GM18526 (cell line): Measurements from ENCODE around the gene UBR2.

Experiments used
- POLR2A ChIP-seq: IDR thresholded peaks from 3 replicates; pipeline ENCODE4 v1.6.1; 2011; ENCODE audit not compliant: insufficient read length; ENCODE audit errors: extremely low read depth

UBR2 gene

DNA sequence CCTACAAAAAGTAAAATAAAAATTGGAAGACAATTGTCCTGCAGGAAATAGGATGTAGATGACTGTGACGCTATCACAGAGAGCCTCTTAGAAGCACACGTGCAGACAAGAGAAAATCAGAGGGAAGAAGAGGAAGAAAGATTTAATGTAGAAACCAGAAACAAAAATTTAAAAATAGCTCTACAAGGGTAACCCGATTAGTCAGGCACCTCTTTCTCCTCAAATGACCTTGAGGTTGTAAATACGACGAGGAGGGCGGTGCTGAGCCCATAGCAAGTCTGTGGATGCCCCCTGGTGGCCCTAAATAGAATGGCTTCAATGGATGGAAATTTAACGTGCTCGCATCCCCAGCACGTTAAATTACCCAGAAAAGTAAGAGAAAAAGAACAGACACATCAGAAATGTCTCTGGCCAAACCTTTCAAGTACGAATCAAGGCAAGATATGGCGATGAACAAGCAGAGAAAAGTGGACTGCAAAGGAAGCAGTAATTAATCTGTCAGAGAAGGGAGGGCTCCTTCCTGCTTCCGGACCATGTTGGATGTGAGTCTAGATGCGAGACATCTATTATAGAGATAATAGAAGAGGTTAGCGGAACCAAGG lies 162.8 kb downstream of the UBR2 start:
- TF ChIP-seq POLR2A = no peak

DNA sequence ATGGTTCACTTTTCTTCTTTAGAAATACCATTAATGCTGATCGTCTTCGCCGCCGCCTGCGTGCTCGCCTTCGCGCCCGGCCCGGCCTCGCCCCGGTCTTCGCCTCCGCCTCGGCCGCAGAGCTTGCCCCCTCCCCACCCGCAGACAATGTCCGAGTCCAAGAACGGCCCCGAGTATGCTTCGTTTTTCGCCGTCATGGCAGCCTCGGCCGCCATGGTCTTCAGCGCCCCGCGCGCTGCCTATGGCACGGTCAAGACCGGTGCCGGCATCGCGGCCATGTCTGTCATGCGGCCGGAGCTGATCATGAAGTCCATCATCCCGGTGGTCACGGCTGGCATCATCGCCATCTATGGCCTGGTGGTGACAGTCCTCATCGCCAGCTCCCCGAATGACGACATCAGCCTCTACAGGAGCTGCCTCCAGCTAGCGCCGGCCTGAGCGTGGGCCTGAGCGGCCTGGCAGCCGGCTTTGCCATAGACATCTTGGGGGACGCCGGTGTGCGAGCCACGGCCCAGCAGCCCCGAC lies 163.3 kb downstream of the UBR2 start:
- no peak for TF ChIP-seq POLR2A

DNA sequence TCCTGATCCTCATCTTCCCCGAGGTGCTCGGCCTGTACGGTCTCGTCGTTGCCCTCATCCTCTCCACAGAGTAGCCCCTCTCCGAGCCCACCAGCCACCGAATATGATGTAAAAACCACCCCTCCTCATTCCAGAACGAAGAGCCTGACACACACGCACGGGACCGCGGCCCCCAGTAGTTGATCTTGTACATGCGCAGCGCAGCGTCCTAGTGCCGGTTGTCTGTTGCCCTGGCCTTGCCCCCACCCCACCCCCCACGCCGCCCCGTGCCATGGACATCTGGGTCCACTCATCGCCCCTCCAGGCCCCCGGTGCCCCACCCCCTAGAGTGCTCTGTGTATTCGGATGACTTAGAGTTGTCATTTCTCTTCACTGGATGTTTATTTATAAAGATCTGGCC lies 163.8 kb downstream of the UBR2 start:
- no peak for TF ChIP-seq POLR2A

DNA sequence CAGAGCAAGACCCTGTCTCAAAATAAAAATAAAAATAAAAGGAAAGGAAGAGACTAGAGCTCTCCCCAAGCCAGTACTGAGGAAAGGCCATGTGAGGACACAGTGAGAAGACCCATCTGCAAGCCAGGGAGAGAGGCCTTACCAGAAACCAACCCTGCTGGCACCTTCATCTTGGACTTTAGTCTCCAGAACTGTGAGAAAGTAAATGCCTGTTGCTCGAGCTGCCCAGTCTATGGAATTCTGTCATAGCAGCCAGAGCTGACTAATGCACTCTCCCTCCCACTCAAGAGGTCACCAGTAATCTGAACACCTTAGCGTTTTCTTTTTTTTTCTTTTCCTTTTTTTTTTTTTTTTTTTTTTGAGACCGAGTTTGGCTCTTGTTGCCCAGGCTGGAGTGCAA lies 165.9 kb downstream of the UBR2 start:
- no peak for TF ChIP-seq POLR2A

DNA sequence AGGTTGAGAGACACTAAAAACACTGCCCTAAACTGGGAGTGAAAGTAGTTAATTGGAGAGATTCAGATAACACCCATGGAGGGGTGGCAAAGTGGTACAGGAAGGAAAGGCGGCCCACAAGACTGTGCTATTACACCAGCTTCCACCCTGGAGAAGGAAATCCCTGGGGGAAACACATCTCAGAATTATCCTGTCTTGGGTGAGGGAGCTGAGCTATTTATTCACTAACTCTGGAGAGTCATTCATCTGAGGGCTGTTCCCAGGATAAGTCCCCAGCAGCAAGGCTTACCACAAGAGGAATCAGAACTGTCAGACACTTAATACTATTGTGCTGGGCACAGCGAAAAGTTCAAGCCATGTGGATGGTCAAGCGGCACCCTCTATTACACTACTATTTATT lies 172.1 kb downstream of the UBR2 start:
- no peak for TF ChIP-seq POLR2A

DNA sequence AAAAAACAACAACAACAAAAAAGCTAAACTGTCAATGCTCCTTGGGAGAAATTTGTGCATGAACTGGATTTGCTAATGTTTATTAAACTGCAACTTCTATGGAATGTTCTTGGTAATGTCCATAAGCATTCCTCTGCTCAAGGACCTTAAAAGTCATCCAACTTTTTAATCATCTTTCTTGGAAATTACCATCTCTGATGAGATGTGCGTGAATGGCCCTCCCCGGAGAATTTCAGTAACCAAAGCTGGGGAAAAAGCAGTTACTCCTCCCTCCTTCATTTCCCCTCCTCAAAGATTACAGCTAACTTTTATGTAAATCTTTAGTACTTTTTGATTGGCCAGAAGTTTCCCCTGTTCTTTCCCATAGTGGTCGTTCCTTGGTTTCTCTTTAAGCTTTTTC lies 176.9 kb downstream of the UBR2 start:
- no peak for TF ChIP-seq POLR2A

DNA sequence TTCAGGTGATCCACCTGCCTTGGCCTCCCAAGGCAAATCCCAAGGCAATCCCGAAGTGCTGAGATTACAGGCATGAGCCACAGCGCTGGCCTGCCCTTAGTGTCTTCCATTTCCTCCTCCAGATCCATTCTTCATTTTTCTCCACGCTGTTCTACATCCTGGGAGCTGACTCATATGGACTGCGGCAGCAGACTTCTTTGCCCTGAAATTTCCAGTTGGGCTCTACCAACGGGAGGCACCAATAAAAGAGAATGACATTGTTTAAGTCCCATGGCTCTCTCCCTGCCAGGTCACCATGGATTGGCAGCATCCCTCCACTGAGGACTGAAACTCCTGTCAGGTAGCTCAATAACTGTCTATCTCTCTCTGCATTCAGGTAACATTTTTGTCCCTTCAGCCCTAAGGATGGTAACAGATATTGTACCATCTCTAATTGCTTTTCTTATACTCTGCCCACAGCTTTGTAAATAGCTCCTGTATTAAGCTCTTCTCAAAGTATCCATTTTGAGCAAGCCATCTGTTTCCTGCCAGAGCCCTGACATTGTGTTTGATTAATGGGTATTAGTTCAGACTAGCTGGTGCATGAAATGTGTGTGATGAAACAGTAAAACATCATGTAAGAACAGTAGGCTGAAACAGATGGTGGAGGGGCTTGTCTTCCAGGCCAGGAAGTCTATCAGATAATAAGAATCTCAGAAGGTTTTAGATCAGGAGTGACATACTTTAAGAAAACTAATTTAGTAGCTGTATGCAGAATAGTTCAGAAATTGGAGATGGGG lies 178.5 kb downstream of the UBR2 start:
- TF ChIP-seq POLR2A = no peak
